Measurements from ENCODE around the gene FEZ2.

DNA sequence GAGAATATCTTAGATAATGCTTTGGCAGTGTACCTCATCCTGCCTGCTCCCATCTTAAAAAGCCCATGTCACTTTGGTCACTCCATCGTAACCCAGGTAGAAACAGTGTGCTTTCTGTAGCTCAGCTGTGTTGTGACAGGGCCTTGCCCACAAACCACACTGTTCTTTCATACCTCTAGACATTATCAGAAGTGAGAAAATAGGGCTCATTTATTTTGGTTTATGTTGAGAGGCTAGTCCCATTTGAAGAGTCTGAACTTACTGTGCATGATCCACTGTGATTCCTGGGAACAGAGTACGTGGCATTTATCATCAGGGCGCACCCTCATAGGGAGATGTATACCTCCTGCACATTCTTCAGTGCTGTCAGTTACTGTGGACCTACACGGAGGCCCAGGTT is 69.7 kb downstream of the FEZ2 start:
- TF ChIP-seq, protein P1, sequence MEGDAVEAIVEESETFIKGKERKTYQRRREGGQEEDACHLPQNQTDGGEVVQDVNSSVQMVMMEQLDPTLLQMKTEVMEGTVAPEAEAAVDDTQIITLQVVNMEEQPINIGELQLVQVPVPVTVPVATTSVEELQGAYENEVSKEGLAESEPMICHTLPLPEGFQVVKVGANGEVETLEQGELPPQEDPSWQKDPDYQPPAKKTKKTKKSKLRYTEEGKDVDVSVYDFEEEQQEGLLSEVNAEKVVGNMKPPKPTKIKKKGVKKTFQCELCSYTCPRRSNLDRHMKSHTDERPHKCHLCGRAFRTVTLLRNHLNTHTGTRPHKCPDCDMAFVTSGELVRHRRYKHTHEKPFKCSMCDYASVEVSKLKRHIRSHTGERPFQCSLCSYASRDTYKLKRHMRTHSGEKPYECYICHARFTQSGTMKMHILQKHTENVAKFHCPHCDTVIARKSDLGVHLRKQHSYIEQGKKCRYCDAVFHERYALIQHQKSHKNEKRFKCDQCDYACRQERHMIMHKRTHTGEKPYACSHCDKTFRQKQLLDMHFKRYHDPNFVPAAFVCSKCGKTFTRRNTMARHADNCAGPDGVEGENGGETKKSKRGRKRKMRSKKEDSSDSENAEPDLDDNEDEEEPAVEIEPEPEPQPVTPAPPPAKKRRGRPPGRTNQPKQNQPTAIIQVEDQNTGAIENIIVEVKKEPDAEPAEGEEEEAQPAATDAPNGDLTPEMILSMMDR (IDR thresholded peaks at IDR 0.05; ENCODE audit: insufficient read depth, low read length, poor library complexity, severe bottlenecking): no peak
- no peak for TF ChIP-seq EZH2phosphoT487 (conservative IDR thresholded peaks at IDR 0.05; ENCODE audit: low read length)
